ENCODE measurements around the gene SLC13A1.

Gene SLC13A1

DNA sequence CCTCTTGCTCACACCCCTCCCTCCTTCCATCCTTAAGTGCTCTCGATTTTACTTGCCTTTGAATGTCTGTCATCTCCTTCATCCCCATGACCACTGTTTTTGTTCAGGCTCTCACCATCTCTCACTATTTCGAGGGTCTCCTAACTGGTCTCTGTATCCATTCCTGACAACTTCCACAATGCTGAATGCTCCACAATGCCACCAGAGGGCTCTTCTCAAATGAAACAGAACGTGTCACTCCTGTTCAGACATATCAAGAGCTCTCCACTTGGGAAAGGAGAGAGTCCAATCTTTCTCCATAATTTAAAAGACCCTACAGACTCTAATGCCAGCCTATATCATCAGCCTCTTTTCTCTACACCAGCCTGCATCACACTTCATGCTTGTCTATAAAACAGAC lies 9.0 kb upstream of the SLC13A1 start:
- Histone ChIP-seq H3K4me3 (ENCODE audit: low read depth, low read length) (no peak overlapping the region), H3K36me3 (ENCODE audit: control insufficient read depth in 2 of 2, insufficient read depth in 1 of 2, low read length in 2 of 2) (no peaks in the 10 kb centered on the region), H3K27ac (ENCODE audit: extremely low read depth, low read depth, low read length) (no peak overlapping the region), H3K4me1 (ENCODE audit: control insufficient read depth, insufficient read depth, low read length) (no peaks in the 10 kb centered on the region), H3K9me3 (ENCODE audit: control insufficient read depth, insufficient read depth, low read depth, low read length) (no peaks in the 10 kb centered on the region)
- CTCF ChIA-PET = interaction anchor here (0.6 to 5.5 kb wide), 9 partner anchors 12 to 515 kb away, joined by 3 to 45 read pairs (median 3); no protein-coding TSS in a partner anchor
- POLR2A ChIA-PET = no interaction called here
- TF ChIP-seq ZNF580 (tag by site-specific recombination; IDR thresholded peaks at IDR 0.05) = no peak
- TF ChIP-seq, protein P1, sequence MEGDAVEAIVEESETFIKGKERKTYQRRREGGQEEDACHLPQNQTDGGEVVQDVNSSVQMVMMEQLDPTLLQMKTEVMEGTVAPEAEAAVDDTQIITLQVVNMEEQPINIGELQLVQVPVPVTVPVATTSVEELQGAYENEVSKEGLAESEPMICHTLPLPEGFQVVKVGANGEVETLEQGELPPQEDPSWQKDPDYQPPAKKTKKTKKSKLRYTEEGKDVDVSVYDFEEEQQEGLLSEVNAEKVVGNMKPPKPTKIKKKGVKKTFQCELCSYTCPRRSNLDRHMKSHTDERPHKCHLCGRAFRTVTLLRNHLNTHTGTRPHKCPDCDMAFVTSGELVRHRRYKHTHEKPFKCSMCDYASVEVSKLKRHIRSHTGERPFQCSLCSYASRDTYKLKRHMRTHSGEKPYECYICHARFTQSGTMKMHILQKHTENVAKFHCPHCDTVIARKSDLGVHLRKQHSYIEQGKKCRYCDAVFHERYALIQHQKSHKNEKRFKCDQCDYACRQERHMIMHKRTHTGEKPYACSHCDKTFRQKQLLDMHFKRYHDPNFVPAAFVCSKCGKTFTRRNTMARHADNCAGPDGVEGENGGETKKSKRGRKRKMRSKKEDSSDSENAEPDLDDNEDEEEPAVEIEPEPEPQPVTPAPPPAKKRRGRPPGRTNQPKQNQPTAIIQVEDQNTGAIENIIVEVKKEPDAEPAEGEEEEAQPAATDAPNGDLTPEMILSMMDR (tag by site-specific recombination; IDR thresholded peaks at IDR 0.05) = peak; percentile 33; the same call in 1 of the 2 replicates
- TF ChIP-seq ZNF654 (tag by site-specific recombination; IDR thresholded peaks at IDR 0.05; ENCODE audit: low read depth) = peak; percentile 11; the same call in 1 of the 2 replicates
- TF ChIP-seq ZNF571 (tag by site-specific recombination; IDR thresholded peaks at IDR 0.05) = no peak
- no peak for TF ChIP-seq ZNF473 (tag by site-specific recombination; IDR thresholded peaks at IDR 0.05)
- peak; percentile 53; the same call in 1 of the 2 replicates for TF ChIP-seq ZNF2 (tag by site-specific recombination; IDR thresholded peaks at IDR 0.05)
- TF ChIP-seq ZNF335 (tag by site-specific recombination; conservative IDR thresholded peaks at IDR 0.05) = no peak
- TF ChIP-seq, protein P2, sequence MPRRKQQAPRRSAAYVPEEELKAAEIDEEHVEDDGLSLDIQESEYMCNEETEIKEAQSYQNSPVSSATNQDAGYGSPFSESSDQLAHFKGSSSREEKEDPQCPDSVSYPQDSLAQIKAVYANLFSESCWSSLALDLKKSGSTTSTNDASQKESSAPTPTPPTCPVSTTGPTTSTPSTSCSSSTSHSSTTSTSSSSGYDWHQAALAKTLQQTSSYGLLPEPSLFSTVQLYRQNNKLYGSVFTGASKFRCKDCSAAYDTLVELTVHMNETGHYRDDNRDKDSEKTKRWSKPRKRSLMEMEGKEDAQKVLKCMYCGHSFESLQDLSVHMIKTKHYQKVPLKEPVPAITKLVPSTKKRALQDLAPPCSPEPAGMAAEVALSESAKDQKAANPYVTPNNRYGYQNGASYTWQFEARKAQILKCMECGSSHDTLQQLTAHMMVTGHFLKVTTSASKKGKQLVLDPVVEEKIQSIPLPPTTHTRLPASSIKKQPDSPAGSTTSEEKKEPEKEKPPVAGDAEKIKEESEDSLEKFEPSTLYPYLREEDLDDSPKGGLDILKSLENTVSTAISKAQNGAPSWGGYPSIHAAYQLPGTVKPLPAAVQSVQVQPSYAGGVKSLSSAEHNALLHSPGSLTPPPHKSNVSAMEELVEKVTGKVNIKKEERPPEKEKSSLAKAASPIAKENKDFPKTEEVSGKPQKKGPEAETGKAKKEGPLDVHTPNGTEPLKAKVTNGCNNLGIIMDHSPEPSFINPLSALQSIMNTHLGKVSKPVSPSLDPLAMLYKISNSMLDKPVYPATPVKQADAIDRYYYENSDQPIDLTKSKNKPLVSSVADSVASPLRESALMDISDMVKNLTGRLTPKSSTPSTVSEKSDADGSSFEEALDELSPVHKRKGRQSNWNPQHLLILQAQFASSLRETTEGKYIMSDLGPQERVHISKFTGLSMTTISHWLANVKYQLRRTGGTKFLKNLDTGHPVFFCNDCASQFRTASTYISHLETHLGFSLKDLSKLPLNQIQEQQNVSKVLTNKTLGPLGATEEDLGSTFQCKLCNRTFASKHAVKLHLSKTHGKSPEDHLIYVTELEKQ (tag by site-specific recombination; IDR thresholded peaks at IDR 0.05; ENCODE audit: borderline replicate concordance) = no peak

GRCh38 chr7:123204206-123204835 lies 4.6 kb upstream of the SLC13A1 start:
- Histone ChIP-seq H3K4me1 (ENCODE audit: control insufficient read depth, insufficient read depth, low read length) (no peaks in the 10 kb centered on the region), H3K9me3 (ENCODE audit: control insufficient read depth, insufficient read depth, low read depth, low read length) (no peaks in the 10 kb centered on the region), H3K36me3 (ENCODE audit: control insufficient read depth in 2 of 2, insufficient read depth in 1 of 2, low read length in 2 of 2) (no peaks in the 10 kb centered on the region), H3K27ac (ENCODE audit: extremely low read depth, low read depth, low read length) (no peak overlapping the region), H3K4me3 (ENCODE audit: low read depth, low read length) (no peak overlapping the region)
- POLR2A ChIA-PET = no interaction called here
- CTCF ChIA-PET = interaction anchor here (0.5 to 5.5 kb wide), 4 partner anchors 11 to 289 kb away, joined by 3 to 45 read pairs (median 6); no protein-coding TSS in a partner anchor
- TF ChIP-seq OSR2 (tag by site-specific recombination; IDR thresholded peaks at IDR 0.05) = no peak

- no peak overlapping the region for H3K4me3 ChIP-seq (ENCODE audit: low read depth, low read length)
- H3K27ac ChIP-seq (ENCODE audit: extremely low read depth, low read depth, low read length) = no peak overlapping the region
- TF ChIP-seq ATF2 (tag by site-specific recombination; IDR thresholded peaks at IDR 0.05; ENCODE audit: low read depth) = 0 out of 2 replicates have a peak, but pooled peaks have one; percentile 10
- TF ChIP-seq ZNF366 (tag by site-specific recombination; conservative IDR thresholded peaks at IDR 0.05) = no peak
- no peaks in the 10 kb centered on the region for H3K36me3 ChIP-seq (ENCODE audit: control insufficient read depth in 2 of 2, insufficient read depth in 1 of 2, low read length in 2 of 2)
- ChIA-PET CTCF (no interaction called here), POLR2A (no interaction called here)
- H3K4me1 ChIP-seq (ENCODE audit: control insufficient read depth, insufficient read depth, low read length) = no peaks in the 10 kb centered on the region
- H3K9me3 ChIP-seq (ENCODE audit: control insufficient read depth, insufficient read depth, low read depth, low read length) = no peaks in the 10 kb centered on the region
Observed at GRCh38 chr7:123201901-123202300, 2.1 kb upstream of the SLC13A1 start.
